ENCODE data around the gene NUMBL. TPM values are rescaled to one million over a fixed set of nuclear protein-coding genes. Genes with fewer than 3 reads are reported as not detected.
A peak's percentile ranks its signal among the peaks of the same experiment; 100 is the strongest.

NUMBL gene
- total and polyA plus RNA-seq, 9 of the 15 experiments (the other 6 are each of a cell fraction or from before 2014, with no cell fraction given): 0.39 to 38.6 (median 6.6) TPM

GRCh38 chr19:40672573-40673299, 17.7 kb downstream of the NUMBL start (continued):
- TF ChIP-seq PREB (CRISPR knock-in tag; IDR thresholded peaks at IDR 0.05): no peak
- TF ChIP-seq ZNF324 (CRISPR knock-in tag; IDR thresholded peaks at IDR 0.05): no peak
- no peak for TF ChIP-seq SETDB1 (IDR thresholded peaks at IDR 0.05; ENCODE audit: low read length)
- no peak for TF ChIP-seq SREBF1 (IDR thresholded peaks at IDR 0.05; ENCODE audit: borderline replicate concordance, low read depth, low read length)
- no peak for TF ChIP-seq MXI1 (IDR thresholded peaks at IDR 0.05; ENCODE audit: low read depth, low read length)
- TF ChIP-seq ZNF280A (IDR thresholded peaks at IDR 0.05; ENCODE audit: low read depth, partially characterized antibody): no peak

GRCh38 chr19:40672038-40672437, 18.4 kb downstream of the NUMBL start:
- H3K27ac ChIP-seq (ENCODE audit: extremely low read depth, low read depth, low read length): no peak overlapping the region
- no peak overlapping the region for H3K9ac ChIP-seq (ENCODE audit: insufficient read depth in 1 of 2, low read depth in 2 of 2, low read length in 2 of 2)
- FAIRE-seq (no peak), DNase-seq (ENCODE audit: extremely low read depth in 1 of 4, low spot score in 3 of 4) (no peak), ATAC-seq (no peak)
- no peaks in the 10 kb centered on the region for H3K27me3 ChIP-seq (ENCODE audit: control insufficient read depth in 2 of 2, insufficient read depth in 2 of 2, low read length in 2 of 2)
- H3K36me3 ChIP-seq (ENCODE audit: control insufficient read depth, insufficient read depth, low read length): peaks cover 93% of the 10 kb centered on the region
- no peaks in the 10 kb centered on the region for H3K9me1 ChIP-seq (ENCODE audit: control insufficient read depth, insufficient read depth, low read length)
- H2AFZ ChIP-seq (ENCODE audit: low read depth, low read length): no peak overlapping the region
- H3K79me2 ChIP-seq (ENCODE audit: control insufficient read depth, insufficient read depth, low read length): no peaks in the 10 kb centered on the region
- H3K4me3 ChIP-seq: no peak overlapping the region
- H3K4me2 ChIP-seq (ENCODE audit: insufficient read depth, low read length): no peak overlapping the region
- intact Hi-C loops (cut with micrococcal nuclease): no loop called here
- H4K20me1 ChIP-seq (replicated peaks; ENCODE audit: control insufficient read depth, insufficient read depth, low read length): no peaks in the 10 kb centered on the region
- H3K9me3 ChIP-seq (replicated peaks; ENCODE audit: control insufficient read depth, insufficient read depth, low read depth, low read length): peaks cover 17% of the 10 kb centered on the region
- peaks cover 1 to 11% of the 10 kb centered on the region in 2 experiments; a peak in 4 of 5 replicates for H3K4me1 ChIP-seq (replicated peaks in 1 of 2; ENCODE audit: control insufficient read depth in 2 of 2, insufficient read depth in 2 of 2, low read length in 2 of 2)
- ChIA-PET POLR2A (no interaction called here), CTCF (ENCODE audit: low intra/inter-chr PET ratio) (no interaction called here)
- BruUV-seq (replicated peaks): no TSS peak
- 76% methylated on average over 2 of the region's 2 CpGs for WGBS (ENCODE audit: insufficient coverage, low coverage, missing lambda C conversion rate)
- in situ Hi-C loops (cut with MboI): no loop called here
- TF ChIP-seq EP300 (IDR thresholded peaks at IDR 0.05; ENCODE audit: low read length): no peak
- 0 out of 4 replicates have a peak, but pooled peaks of 1 of the 2 experiments have one; percentile 48 for TF ChIP-seq MLLT1 (IDR thresholded peaks at IDR 0.05)
- TF ChIP-seq HDAC1 (IDR thresholded peaks at IDR 0.05): no peak
- no peak for TF ChIP-seq POLR2A (conservative IDR thresholded peaks at IDR 0.05)
- TF ChIP-seq ZBTB33 (CRISPR knock-in tag; IDR thresholded peaks at IDR 0.05): no peak
- no peak for TF ChIP-seq PTTG1 (tag; IDR thresholded peaks at IDR 0.05; ENCODE audit: low read depth)
- TF ChIP-seq TCF3 (CRISPR knock-in tag; IDR thresholded peaks at IDR 0.05): no peak
- no peak for TF ChIP-seq GTF2A2 (tag; IDR thresholded peaks at IDR 0.05)
- no peak for TF ChIP-seq ZNF134 (CRISPR knock-in tag; conservative IDR thresholded peaks at IDR 0.05)
- TF ChIP-seq KDM1A (IDR thresholded peaks at IDR 0.05): no peak

Measured in K562 (cell line).